WI38 (cell line): Measurements from ENCODE around the gene NUDT22.
A peak's percentile ranks its signal among the peaks of the same experiment; 100 is the strongest.

Experiments
- H3K4me3 ChIP-seq: 2 replicates; pipeline ENCODE4 v1.5.1; 2011; ENCODE audit warnings: low read depth, mild to moderate bottlenecking, control low read depth, low read length
- CTCF ChIP-seq: IDR thresholded peaks from 2 replicates; pipeline ENCODE4 v1.5.1; 2012; ENCODE audit warnings: low read depth, mild to moderate bottlenecking, control low read depth, low read length

The NUDT22 gene

DNA sequence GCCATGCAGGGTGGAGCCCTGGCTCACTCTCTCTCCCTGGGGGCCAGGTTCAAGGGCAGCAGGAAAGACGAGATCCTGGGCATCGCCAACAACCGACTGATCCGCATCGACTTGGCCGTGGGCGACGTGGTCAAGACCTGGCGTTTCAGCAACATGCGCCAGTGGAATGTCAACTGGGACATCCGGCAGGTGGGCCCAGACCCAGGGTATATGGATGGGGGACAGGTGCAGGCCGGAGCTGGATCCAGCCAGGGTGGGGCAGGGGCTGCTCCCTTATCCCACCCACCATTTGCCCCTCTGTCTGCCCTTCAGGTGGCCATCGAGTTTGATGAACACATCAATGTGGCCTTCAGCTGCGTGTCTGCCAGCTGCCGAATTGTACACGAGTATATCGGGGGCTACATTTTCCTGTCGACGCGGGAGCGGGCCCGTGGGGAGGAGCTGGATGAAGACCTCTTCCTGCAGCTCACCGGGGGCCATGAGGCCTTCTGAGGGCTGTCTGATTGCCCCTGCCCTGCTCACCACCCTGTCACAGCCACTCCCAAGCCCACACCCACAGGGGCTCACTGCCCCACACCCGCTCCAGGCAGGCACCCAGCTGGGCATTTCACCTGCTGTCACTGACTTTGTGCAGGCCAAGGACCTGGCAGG lies 2.9 kb upstream of the NUDT22 start:
- no peak overlapping the region for H3K4me3 ChIP-seq
- TF ChIP-seq CTCF, result no peak

GRCh38 chr11:64224151-64224890 lies 1.8 kb upstream of the NUDT22 start:
- no peak for TF ChIP-seq CTCF
- H3K4me3 ChIP-seq, result no peak overlapping the region

DNA sequence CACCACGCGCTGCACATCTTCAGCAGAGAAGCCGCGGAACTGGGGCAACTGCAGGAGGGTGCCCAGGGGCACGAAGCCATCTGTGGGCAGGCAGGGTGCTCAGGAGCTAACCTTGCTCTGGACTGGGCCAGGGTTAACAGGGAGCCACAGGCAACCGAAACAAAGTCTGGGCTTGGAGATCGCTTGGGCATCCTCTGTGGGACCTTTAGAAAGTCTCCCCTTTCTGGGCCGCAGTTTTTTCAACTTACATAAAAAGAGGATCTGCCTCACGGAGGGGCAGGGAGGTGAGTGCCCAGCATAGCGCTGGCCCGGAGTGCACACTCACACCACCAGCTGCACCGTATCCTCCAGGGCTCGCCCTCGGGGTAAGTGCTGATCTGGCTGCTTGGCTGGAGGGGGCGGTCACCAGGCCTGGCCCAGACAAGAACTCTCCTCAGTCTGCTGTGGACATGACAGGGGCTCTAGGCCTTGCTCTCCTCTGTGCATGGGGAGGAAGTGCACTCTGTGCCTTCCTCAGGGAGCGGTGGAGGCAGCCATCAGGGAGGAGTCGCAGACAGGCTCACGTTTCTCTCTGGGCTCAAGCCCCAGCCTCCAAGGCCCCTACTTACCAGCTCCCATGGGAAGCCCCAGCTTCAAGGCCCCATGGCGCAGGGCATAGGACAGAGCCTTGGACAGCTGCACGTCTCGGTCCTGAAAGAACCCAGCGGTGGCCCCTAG lies 1.0 kb upstream of the NUDT22 start:
- peak overlapping the region; percentile 85 for H3K4me3 ChIP-seq
- 0 out of 2 replicates have a peak, but pooled peaks have one; percentile 2 for TF ChIP-seq CTCF

DNA sequence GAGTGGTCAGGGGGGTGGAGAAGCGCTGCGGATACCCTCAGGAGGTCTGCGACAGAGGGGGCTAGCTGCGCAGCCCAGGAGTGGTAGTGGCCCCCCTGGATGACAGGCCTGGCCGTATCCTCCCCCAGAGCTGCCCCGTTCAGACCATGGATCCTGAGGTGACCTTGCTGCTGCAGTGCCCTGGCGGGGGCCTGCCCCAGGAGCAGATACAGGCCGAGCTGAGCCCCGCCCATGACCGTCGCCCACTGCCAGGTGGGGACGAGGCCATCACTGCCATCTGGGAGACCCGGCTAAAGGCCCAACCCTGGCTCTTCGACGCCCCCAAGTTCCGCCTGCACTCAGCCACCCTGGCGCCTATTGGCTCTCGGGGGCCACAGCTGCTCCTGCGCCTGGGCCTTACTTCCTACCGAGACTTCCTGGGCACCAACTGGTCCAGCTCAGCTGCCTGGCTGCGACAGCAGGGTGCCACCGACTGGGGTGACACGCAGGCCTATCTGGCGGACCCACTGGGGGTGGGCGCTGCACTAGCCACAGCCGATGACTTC lies 505 bp downstream of the NUDT22 start:
- H3K4me3 ChIP-seq, result peak overlapping the region; percentile 85
- no peak for TF ChIP-seq CTCF

DNA sequence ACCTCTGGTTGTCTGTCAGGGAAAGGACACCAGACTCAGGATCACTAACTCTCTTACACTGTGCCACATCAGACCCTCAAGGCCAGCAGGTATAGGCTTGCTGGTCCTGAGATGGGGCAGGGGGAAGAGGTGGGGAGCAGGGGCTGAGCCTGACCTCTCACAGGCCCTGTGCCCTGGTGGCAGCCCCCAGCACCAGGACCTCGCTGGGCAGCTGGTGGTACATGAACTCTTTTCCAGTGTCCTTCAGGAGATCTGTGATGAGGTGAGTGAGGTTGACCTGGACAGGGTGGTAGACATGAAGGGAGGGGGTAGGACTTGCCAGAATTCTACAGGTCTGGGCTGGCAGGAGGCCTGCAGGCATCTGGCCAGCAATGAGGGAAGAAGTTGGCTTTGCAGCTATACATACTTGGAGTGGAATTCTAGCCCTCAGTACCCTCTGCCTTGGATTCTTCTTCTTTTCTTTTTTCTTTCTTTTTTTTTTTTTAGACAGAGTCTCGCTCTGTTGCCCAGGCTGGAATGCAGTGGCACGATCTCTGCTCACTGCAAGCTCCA lies 1.4 kb downstream of the NUDT22 start:
- no peak for TF ChIP-seq CTCF
- H3K4me3 ChIP-seq, result peak overlapping the region; percentile 85

GRCh38 chr11:64229090-64229743 lies 3.1 kb downstream of the NUDT22 start:
- TF ChIP-seq CTCF, result no peak
- no peak overlapping the region; the same call in 1 of the 2 replicates for H3K4me3 ChIP-seq
